SK-N-MC (cell line): ENCODE measurements around the gene SLC43A2.

ENCODE experiments used
- EZH2 ChIP-seq: fragments of 200-600 bp; sonication (generic); IDR thresholded peaks from one replicate; pipeline ENCODE4 v1.6.1; 2017; ENCODE audit warnings: antibody characterized with exemption
- FOXP2 ChIP-seq: optimal IDR thresholded peaks from 2 replicates; pipeline ENCODE3; 2011; ENCODE audit warnings: mild to moderate bottlenecking, moderate library complexity; ENCODE audit not compliant: insufficient read depth; ENCODE audit errors: extremely low read length, control extremely low read depth
- POLR2AphosphoS5 ChIP-seq: IDR thresholded peaks from 2 replicates; pipeline ENCODE4 v1.6.1; 2012; ENCODE audit warnings: mild to moderate bottlenecking, low read depth, low read length, borderline replicate concordance

DNA sequence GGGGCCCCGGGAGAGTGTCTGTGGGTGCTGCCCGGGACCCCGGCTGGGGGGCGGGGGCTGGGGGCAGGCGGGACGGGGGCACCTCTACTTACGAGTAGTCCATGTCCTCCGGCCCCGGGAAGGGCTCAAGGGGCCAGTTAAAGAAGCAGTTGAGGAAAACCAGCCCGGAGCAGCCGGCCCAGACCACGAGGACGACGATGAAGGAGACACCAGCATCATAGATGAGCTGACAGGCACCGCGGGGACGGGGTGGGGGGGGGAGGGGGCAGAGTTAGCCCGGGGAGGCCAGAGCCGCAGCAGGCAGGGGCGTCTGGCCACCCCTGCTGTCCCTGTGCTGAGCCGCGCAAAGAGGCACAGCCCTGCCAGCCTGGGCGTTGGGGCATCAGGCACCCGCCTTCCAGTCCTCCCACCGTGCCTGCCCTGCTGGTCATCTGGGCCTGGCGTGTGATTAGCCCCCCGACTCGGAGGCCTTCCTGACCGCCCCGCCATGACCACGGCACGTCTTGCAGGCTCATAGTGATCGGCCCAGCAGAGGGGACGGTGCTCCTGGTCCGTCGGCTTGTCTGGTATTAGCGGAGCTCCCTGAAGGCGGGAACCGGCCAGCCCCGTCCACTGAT lies 37.1 kb downstream of the SLC43A2 start:
- TF ChIP-seq POLR2AphosphoS5 (no peak), FOXP2 (no peak), EZH2 (no peak)
